Mucosa of descending colon (tissue), 3 donors: ENCODE data around the gene EHMT2. TPM values are rescaled to one million over a fixed set of nuclear protein-coding genes. Genes with fewer than 3 reads are reported as not detected.
"Not testable (repeated sequence)": the region's sequence is repeated elsewhere in the genome, so short reads cannot be mapped to it uniquely, and the experiment has no call there.

ENCODE experiments used
- ATAC-seq: fragments of 200-7000 bp; cut with Tn5 transposase; one replicate; pipeline ENCODE4 v1.9.1; 2020; ENCODE audit warnings: mild to moderate bottlenecking, moderate library complexity
- DNase-seq, 3 donors: peaks; one replicate each; pipeline ENCODE4 v3.0.0-alpha.2; 2020
- H3K36me3 ChIP-seq: fragments of 200-600 bp; one replicate; pipeline ENCODE4 v1.8.0; 2021; ENCODE audit warnings: low read depth, mild to moderate bottlenecking
- H3K4me1 ChIP-seq: fragments of 200-600 bp; one replicate; pipeline ENCODE4 v1.8.0; 2021; ENCODE audit warnings: low read depth, mild to moderate bottlenecking
- H3K4me3 ChIP-seq: fragments of 200-600 bp; one replicate; pipeline ENCODE4 v1.8.0; 2021; ENCODE audit warnings: mild to moderate bottlenecking
- H3K9me3 ChIP-seq: fragments of 200-600 bp; one replicate; pipeline ENCODE4 v1.8.0; 2021; ENCODE audit warnings: mild to moderate bottlenecking
- intact Hi-C, 2 donors: fragments of 100-400 bp; cut with DNase I in 1 of 2; cut with micrococcal nuclease in 1 of 2; formaldehyde crosslinking; loops; one replicate each; pipeline versions ENCODE4 v1.11.0 to v1.11.1; 2022; cut with DNase I, micrococcal nuclease
- total RNA-seq, 3 donors: library from RNA; stranded (reverse); fragmentation: NEBNext Ultra II Directional in 2 of 3; extraction: Animal tissue kit (Norgen Biotek cat#: 25700) in 2 of 3; gene quantifications; one replicate each; pipeline versions ENCODE4 v1.2.1 to v1.2.4, GENCODE V29; 2021 to 2023
- TF ChIP-seq, protein P1 (sequence below): fragments of 200-600 bp; IDR thresholded peaks from one replicate; pipeline ENCODE4 v1.8.0; 2022; ENCODE audit warnings: antibody characterized with exemption, mild to moderate bottlenecking
- donor health status: DM: no; HTN: no; CAD: no; lungs with moderate emphysema.
- donor health status: DM: no; HTN: no; CAD: no.
- donor health status: DM: no; HTN: yes; CAD: no.

The EHMT2 gene
- total RNA-seq, 3 donors from 2014 or later, result 29.6 to 50.1 (median 36.4) TPM

DNA sequence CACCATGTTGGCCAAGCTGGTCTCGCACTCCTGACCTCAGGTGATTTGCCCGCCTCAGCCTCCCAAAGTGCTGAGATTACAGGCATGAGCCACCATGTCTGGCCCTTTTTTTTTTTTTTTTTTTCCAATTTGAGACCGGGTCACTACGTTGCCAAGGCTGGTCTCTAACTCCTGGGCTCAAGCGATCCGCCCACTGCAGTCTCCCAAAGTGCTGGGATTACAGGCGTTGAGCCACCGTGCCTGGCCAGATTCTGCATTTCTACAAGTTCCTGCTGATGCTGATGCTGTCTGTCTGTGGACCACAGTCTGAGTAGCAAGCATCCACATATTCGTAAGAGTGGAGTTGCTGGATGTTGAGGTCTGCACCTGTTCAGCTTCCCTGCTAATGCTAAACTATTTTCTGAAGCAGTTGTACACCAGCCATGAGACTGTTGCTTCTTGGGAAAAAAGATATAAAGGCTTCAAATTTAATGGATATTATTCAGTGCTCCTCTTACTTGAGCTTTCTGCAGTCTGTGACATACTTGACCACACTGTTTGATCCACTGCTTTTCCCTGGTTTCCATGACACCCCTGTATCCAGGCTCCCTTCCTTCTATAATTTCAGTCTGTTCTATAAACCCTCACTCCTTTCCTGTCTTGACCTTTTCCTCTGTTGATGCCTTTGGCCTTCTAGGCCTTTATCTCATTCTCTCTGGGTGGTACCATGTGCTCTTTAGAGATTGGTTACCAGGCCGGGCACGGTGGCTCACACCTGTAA lies 14.5 kb upstream of the EHMT2 start:
- H3K4me1 ChIP-seq, result no peaks in the 10 kb centered on the region
- TF ChIP-seq, protein P1, sequence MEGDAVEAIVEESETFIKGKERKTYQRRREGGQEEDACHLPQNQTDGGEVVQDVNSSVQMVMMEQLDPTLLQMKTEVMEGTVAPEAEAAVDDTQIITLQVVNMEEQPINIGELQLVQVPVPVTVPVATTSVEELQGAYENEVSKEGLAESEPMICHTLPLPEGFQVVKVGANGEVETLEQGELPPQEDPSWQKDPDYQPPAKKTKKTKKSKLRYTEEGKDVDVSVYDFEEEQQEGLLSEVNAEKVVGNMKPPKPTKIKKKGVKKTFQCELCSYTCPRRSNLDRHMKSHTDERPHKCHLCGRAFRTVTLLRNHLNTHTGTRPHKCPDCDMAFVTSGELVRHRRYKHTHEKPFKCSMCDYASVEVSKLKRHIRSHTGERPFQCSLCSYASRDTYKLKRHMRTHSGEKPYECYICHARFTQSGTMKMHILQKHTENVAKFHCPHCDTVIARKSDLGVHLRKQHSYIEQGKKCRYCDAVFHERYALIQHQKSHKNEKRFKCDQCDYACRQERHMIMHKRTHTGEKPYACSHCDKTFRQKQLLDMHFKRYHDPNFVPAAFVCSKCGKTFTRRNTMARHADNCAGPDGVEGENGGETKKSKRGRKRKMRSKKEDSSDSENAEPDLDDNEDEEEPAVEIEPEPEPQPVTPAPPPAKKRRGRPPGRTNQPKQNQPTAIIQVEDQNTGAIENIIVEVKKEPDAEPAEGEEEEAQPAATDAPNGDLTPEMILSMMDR, result no peak
- H3K9me3 ChIP-seq, result no peaks in the 10 kb centered on the region
- H3K4me3 ChIP-seq, result no peak overlapping the region
- intact Hi-C loops, result no loop called here
- H3K36me3 ChIP-seq, result no peaks in the 10 kb centered on the region
- ATAC-seq (no peak), DNase-seq (no peak)

DNA sequence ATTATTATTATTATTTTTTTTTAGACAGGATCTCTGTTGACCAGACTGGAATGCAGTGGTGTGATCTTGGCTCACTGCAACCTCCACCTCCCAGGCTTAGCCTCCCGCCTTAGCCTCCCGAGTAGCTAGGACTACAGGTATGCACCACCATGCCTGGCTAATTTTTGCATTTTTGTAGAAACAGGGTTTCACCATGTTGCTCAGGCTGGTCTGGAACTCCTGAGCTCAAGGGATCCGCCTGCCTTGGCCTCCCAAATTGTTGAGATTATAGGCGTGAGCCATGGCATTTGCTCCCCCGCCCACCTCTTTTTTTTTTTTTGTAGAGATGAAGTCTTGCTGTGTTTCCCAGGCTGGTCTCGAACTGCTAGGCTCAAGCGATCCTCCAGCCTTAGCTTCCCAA lies 11.8 kb upstream of the EHMT2 start:
- not testable (repeated sequence) for H3K4me1 ChIP-seq, ATAC-seq, H3K4me3 ChIP-seq, H3K9me3 ChIP-seq, DNase-seq, H3K36me3 ChIP-seq
- intact Hi-C loops, result loop anchor here in 1 of 2 donors (10.0 kb wide), 1 partner anchor 46 kb away; the partner anchor contains the start of genes NELFE and SKIC2

DNA sequence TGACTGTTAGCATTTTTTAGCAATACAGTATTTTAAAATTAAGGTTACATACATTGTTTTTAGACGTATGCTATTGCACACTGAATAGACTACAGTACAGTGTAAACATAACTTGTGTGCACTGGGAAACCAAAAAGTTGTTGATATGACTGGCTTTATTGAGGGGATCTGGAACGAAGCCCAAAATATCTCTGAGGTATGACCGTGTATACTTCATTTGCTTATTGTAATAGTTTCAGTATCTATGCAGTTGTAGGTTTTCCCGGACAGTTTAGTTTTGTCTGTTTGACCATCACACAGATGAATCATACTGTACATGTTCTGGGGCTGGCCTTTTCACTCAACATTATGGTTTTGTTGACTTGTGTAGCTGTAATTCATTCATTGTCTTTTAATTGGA lies 11.3 kb upstream of the EHMT2 start:
- peak; percentile 79 for ATAC-seq
- Histone ChIP-seq H3K9me3 (no peaks in the 10 kb centered on the region), H3K4me1 (no peaks in the 10 kb centered on the region), H3K4me3 (no peak overlapping the region), H3K36me3 (no peaks in the 10 kb centered on the region)
- TF ChIP-seq, protein P1, result no peak
- no peak for DNase-seq
- intact Hi-C loops, result loop anchor here in 1 of 2 donors (10.0 kb wide), 1 partner anchor 46 kb away; the partner anchor contains the start of genes NELFE and SKIC2

DNA sequence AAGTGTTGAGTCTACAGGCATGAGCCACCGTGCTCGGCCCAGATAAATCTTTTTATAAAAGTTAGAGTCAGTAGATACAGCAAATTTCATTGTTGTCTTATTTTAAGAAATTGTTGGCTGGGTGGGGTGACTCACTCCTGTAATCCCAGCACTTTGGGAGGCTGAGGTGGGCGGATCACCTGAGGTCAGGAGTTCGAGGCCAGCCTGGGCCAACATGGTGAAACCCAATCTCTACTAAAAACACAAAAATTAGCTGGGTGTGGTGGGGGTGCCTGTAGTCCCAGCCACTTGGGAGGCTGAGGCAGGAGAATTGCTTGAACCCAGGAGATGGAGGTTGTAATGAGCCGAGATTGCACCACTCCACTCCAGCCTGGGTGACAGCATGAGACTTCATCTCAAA lies 10.8 kb upstream of the EHMT2 start:
- intact Hi-C loops, result loop anchor here in 1 of 2 donors (10.0 kb wide), 1 partner anchor 47 kb away; the partner anchor contains the start of genes NELFE and SKIC2
- H3K4me1 ChIP-seq, DNase-seq, H3K4me3 ChIP-seq, H3K36me3 ChIP-seq, H3K9me3 ChIP-seq, ATAC-seq: not testable (repeated sequence)

DNA sequence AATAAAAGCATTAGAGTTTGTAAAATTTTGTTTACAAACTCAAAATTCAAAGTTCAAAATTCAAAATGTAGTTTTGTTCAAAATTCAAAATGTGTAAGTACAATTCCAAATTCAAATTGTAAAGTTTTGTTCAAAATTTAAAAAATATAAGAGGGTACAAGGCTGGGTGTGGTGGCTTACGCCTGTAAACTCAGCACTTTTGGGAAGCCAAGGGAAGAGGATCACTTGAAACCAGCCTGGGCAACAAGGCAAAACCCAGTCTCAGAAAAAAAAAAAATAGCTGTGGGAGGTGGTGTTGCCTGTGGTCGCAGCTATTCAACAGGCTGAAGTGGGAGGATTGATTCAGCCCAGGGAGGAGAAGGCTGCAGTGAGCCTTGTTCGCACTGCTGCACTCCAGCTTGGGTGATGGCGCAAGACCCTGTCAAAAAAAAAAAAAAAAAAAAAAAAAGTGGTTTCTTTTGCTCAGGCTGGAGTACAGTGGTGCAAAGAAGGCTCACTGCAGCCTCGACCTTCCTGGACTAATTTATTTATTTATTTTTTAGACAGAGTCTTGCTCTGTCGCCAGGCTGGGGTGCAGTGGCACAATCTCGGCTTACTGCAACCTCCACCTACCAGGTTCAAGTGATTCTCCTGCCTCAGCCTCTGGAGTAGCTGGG lies 9.8 kb upstream of the EHMT2 start:
- intact Hi-C loops, result loop anchor here in 1 of 2 donors (10.0 kb wide), 1 partner anchor 48 kb away; the partner anchor contains the start of genes NELFE and SKIC2
- ATAC-seq, result no peak
- DNase-seq, result no peak
- H3K4me3 ChIP-seq, result no peak overlapping the region
- TF ChIP-seq, protein P1, result no peak
- no peaks in the 10 kb centered on the region for H3K9me3 ChIP-seq
- no peaks in the 10 kb centered on the region for H3K36me3 ChIP-seq
- peaks cover 7% of the 10 kb centered on the region for H3K4me1 ChIP-seq

DNA sequence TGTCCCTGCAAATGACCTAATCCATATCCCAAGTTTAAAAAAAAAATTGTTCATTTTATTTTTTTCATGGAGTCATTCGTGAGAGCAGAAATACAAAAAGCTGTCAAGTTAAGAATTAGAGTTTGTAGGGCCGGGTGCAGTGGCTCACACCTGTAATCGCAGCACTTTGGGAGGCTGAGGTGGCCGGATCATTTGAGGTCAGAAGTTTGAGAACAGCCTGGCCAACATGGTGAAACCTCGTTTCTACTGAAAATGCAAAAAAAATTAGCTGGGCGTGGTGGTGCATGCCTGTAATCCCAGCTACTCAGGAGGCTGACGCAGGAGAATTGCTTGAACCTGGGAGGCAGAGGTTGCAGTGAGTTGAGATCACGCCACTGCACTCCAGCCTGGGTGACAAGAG lies 9.2 kb upstream of the EHMT2 start:
- not testable (repeated sequence) for H3K4me1 ChIP-seq, DNase-seq, H3K36me3 ChIP-seq, H3K9me3 ChIP-seq, ATAC-seq, H3K4me3 ChIP-seq
- intact Hi-C loops, result loop anchor here in 1 of 2 donors (10.0 kb wide), 1 partner anchor 48 kb away; the partner anchor contains the start of genes NELFE and SKIC2

DNA sequence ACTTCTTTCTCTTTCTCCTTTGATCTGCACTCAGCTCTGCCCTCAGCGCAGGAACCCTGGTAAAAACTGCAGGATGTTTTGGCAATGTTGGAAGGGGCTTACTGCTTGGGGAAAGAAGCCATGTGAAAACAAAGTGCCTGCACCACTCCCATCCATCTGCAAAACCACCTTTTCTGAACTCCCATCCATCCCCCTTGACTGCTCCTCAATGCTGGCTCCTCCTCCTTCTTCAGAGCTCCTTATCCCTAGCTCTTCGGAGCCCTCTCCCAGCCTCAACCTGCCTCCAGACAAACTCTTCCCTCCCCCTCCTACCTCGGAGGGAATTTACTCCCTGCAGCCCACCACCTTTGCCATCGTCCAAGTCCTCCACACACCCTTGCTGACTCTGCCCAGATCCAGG lies 8.6 kb upstream of the EHMT2 start:
- TF ChIP-seq, protein P1, result no peak
- intact Hi-C loops, result loop anchor here in 1 of 2 donors (10.0 kb wide), 1 partner anchor 49 kb away; the partner anchor contains the start of genes NELFE and SKIC2
- Histone ChIP-seq H3K4me1 (peaks cover 11% of the 10 kb centered on the region), H3K4me3 (no peak overlapping the region), H3K36me3 (no peaks in the 10 kb centered on the region), H3K9me3 (no peaks in the 10 kb centered on the region)
- DNase-seq (no peak), ATAC-seq (no peak)
